Liver (tissue), 3 donors: Measurements from ENCODE around the gene CDC42BPA.

Experiments used
- ATF3 ChIP-seq: IDR thresholded peaks from 2 replicates; pipeline ENCODE4 v1.6.1; 2016; ENCODE audit warnings: antibody characterized with exemption
- CTCF ChIP-seq: fragments of 150-350 bp; IDR thresholded peaks from 2 replicates; pipeline ENCODE4 v1.5.1; 2017; ENCODE audit warnings: improper control_type of control experiment, low read depth, low read length; ENCODE audit not compliant: missing input control
- FOXA1 ChIP-seq: IDR thresholded peaks from 2 replicates; pipeline ENCODE4 v1.6.1; 2016; ENCODE audit warnings: antibody characterized with exemption
- GABPA ChIP-seq, 2 donors: IDR thresholded peaks in 1 of 2; conservative IDR thresholded peaks in 1 of 2; 2 replicates each; pipeline ENCODE4 v1.6.1; 2016; ENCODE audit warnings: antibody characterized with exemption in 2 of 2, mild to moderate bottlenecking in 1 of 2, moderate library complexity in 1 of 2
- JUND ChIP-seq, 2 donors: IDR thresholded peaks; 2 replicates each; pipeline ENCODE4 v1.6.1; 2016; ENCODE audit warnings: antibody characterized with exemption in 2 of 2
- NR2F2 ChIP-seq: IDR thresholded peaks from 2 replicates; pipeline ENCODE4 v1.6.1; 2016; ENCODE audit warnings: antibody characterized with exemption
- RAD21 ChIP-seq, 2 donors: IDR thresholded peaks; 2 replicates each; pipeline ENCODE4 v1.6.1; 2016; ENCODE audit warnings: antibody characterized with exemption in 2 of 2, mild to moderate bottlenecking in 2 of 2
- REST ChIP-seq: IDR thresholded peaks from 2 replicates; pipeline ENCODE4 v1.6.1; 2016; ENCODE audit warnings: antibody characterized with exemption, mild to moderate bottlenecking
- SP1 ChIP-seq: IDR thresholded peaks from 2 replicates; pipeline ENCODE4 v1.6.1; 2018; ENCODE audit warnings: antibody characterized with exemption, mild to moderate bottlenecking
- TAF1 ChIP-seq: conservative IDR thresholded peaks from 2 replicates; pipeline ENCODE4 v1.6.1; 2016; ENCODE audit warnings: antibody characterized with exemption, mild to moderate bottlenecking
- YY1 ChIP-seq: IDR thresholded peaks from 2 replicates; pipeline ENCODE4 v1.6.1; 2016; ENCODE audit warnings: antibody characterized with exemption, mild to moderate bottlenecking
- ZBTB33 ChIP-seq: IDR thresholded peaks from 2 replicates; pipeline ENCODE4 v1.6.1; 2016; ENCODE audit warnings: antibody characterized with exemption
- donor health status: healthy.
- donor health status: healthy.

- no peak for TF ChIP-seq REST
- no peak for TF ChIP-seq CTCF
- TF ChIP-seq NR2F2: no peak
- TF ChIP-seq SP1: no peak
- TF ChIP-seq ZBTB33: no peak
- TF ChIP-seq FOXA1: no peak
- TF ChIP-seq YY1: no peak
- no peak for TF ChIP-seq TAF1
- TF ChIP-seq JUND (IDR thresholded peaks at IDR 0.05): no peak
- no peak for TF ChIP-seq RAD21 (IDR thresholded peaks at IDR 0.05)
- TF ChIP-seq GABPA (IDR thresholded peaks at IDR 0.05 in 1 of 2, conservative IDR thresholded peaks at IDR 0.05 in 1 of 2): no peak
- TF ChIP-seq ATF3: no peak
Observed at GRCh38 chr1:227227761-227228160, 90.5 kb downstream of the CDC42BPA start.
